SK-MEL-5 (cell line): ENCODE data around the gene BANF2. TPM values are rescaled to one million over a fixed set of nuclear protein-coding genes. Genes with fewer than 3 reads are reported as not detected.
"Not testable (repeated sequence)": the region's sequence is repeated elsewhere in the genome, so short reads cannot be mapped to it uniquely, and the experiment has no call there.

Source experiments
- DNase-seq: peaks from one replicate; pipeline ENCODE4 v3.0.0-alpha.2; 2016; ENCODE audit warnings: low read depth, low spot score
- in situ Hi-C: cut with HindIII; loops from 2 replicates; pipeline ENCODE4 v1.10.0; 2016; ENCODE audit warnings: low sequenced_read_pairs, high pct_unique_total_duplicates, low pct_unique_long_range_greater_than_20kb
- total RNA-seq: library from RNA; depleted of rRNA; stranded (reverse); fragments of >200 nt; shearing (Covaris generic); gene quantifications from 2 replicates; pipeline ENCODE4 v1.2.3, GENCODE V29; 2014

Gene BANF2
- total RNA-seq, 1 experiment from 2014 or later = not detected

- no peak for DNase-seq
- in situ Hi-C loops = no loop called here
These were observed 3.5 kb upstream of the BANF2 start for GRCh38 chr20:17696287-17696686.

- in situ Hi-C loops = no loop called here
These were observed 2.6 kb upstream of the BANF2 start for GRCh38 chr20:17697171-17697570.

GRCh38 chr20:17698384-17698783 lies 1.4 kb upstream of the BANF2 start:
- no peak for DNase-seq
- in situ Hi-C loops = no loop called here

More at GRCh38 chr20:17697171-17697570, 2.6 kb upstream of the BANF2 start:
- no peak for DNase-seq

GRCh38 chr20:17700637-17701036 lies 871 bp downstream of the BANF2 start:
- in situ Hi-C loops = no loop called here
- no peak for DNase-seq

GRCh38 chr20:17701826-17702225 lies 2.1 kb downstream of the BANF2 start:
- in situ Hi-C loops = no loop called here
- DNase-seq = no peak

GRCh38 chr20:17704589-17705317 lies 5.0 kb downstream of the BANF2 start:
- DNase-seq = no peak
- in situ Hi-C loops = no loop called here

- no peak for DNase-seq
- in situ Hi-C loops = no loop called here
These were observed 6.2 kb downstream of the BANF2 start for GRCh38 chr20:17705916-17706315.

GRCh38 chr20:17706632-17707031 lies 6.9 kb downstream of the BANF2 start:
- no peak for DNase-seq
- in situ Hi-C loops = no loop called here

- DNase-seq, in situ Hi-C loops: not testable (repeated sequence)
These were observed 8.2 kb downstream of the BANF2 start for GRCh38 chr20:17707951-17708350.

GRCh38 chr20:17708675-17709360 lies 9.1 kb downstream of the BANF2 start:
- in situ Hi-C loops = no loop called here

GRCh38 chr20:17709361-17710293 lies 9.9 kb downstream of the BANF2 start:
- no peak for DNase-seq
- in situ Hi-C loops = no loop called here

More at GRCh38 chr20:17708675-17709360, 9.1 kb downstream of the BANF2 start:
- no peak for DNase-seq

GRCh38 chr20:17710379-17711266 lies 10.9 kb downstream of the BANF2 start:
- in situ Hi-C loops = no loop called here
- DNase-seq = no peak

- no peak for DNase-seq
- in situ Hi-C loops = no loop called here
These were observed 11.5 kb downstream of the BANF2 start for GRCh38 chr20:17711267-17711627.

GRCh38 chr20:17712201-17712600 lies 12.4 kb downstream of the BANF2 start:
- in situ Hi-C loops = no loop called here
- DNase-seq = no peak

- in situ Hi-C loops = no loop called here
- no peak for DNase-seq
These were observed 12.9 kb downstream of the BANF2 start for GRCh38 chr20:17712708-17713107.

- in situ Hi-C loops = no loop called here
- no peak for DNase-seq
These were observed 14.8 kb downstream of the BANF2 start for GRCh38 chr20:17714597-17714996.

- in situ Hi-C loops = no loop called here
These were observed 15.3 kb downstream of the BANF2 start for GRCh38 chr20:17715075-17715474.

More at GRCh38 chr20:17715075-17715474, 15.3 kb downstream of the BANF2 start:
- DNase-seq = no peak
